Activated T-helper 9 cell treated with anti-CD3 and anti-CD28 coated beads, Interleukin-2, amount 50 U/mL, for 16 hours (primary cell): ENCODE data around the gene BTF3L4.
"Not testable (repeated sequence)": the region's sequence is repeated elsewhere in the genome, so short reads cannot be mapped to it uniquely, and the experiment has no call there.

Experiments used
- DNase-seq: peaks from one replicate; pipeline ENCODE4 v3.0.0-alpha.2; 2020; ENCODE audit warnings: low read depth

BTF3L4 gene

DNA sequence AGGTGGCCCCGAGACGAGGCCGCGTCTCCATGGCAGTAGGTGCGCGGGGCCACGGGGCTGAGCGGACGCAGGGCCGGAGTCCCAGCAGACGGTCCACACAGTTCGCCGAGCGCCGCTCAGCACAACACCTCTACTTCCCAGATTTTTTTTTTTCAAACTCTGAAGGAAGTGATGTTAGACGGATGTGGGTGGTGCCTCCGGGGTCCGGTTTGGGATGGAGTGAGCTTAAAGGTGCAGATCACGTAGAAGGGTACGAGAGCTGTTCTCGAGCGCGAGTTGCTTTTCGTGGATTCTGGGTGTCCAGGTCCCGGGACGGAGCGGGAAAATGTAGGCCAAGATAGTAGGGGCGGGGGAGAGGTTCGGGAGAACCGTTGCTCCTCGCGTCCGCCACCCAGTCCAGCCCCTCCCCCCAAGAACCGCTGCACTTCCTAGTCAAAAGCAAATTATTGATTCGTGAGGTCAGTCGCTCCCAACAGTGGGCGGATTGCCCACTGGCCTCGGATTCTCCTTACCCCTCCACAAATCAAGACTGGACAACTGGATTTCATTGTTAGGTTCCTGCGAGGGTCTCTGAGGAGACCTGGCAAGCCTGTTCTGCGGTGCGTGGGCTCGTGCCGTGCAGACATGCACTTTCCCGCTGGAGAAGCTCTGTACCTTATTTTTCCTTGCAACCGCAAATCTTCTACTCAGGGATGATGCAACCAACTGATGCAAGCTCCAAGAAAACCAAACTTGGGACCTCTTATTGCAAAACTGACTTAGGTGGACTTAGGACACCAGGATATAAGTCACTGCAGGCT lies 829 bp upstream of the BTF3L4 start, which contains the start of gene TXNDC12:
TSS of gene TXNDC12 (minus strand) at position 126 of the 800 bp plus-strand sequence. CDS start at position 31, 95 bp downstream.
- DNase-seq = peak; percentile 51

DNA sequence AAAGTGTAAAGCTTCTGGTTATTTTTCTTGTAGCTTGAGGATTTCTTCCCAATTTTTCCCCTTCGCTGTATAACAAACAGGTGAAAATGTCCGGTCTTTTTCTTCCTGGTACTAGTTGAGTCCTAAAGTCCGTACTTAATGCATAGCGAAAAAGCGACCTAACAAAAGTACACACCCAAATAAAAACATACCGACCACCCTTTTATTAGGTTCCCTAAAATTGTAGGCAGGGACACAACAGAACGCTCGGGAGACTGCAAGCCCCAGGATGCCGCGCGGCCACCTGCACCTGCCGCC lies 281 bp upstream of the BTF3L4 start:
- no peak for DNase-seq

DNA sequence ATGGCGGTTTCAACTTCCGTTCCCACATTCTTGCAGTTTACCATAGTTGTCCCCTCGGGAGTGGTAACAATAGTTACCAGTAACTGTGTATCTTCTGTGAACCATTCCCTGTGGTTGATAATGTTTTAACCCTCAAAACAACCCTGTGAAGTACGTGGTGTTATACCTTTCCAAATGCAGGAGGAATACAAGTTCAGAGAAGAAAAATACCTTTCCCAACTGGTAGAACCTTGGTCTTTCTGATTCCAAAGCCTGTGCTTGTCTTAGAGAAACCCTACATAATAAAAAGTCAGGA lies 789 bp downstream of the BTF3L4 start:
- no peak for DNase-seq

DNA sequence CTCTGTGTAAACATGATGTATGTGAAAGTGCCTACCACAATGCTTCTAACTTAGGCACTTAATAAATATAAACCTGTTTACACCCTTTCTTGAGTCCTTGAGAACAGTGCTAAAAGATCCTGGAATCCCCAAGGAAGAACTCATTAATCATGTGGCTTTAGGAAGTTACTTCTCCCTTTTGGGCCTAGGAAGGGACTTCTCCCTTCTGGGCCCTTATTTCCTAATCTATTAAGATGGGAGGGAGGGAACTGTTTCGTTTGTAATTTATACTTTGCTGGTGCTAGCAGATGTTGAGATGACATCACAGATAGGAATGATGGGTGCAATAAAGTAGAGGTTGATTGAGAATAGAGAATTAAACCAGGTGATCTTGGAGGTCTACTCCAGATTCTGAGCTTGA lies 1.2 kb downstream of the BTF3L4 start:
- no peak for DNase-seq

- no peak for DNase-seq
Measured at GRCh38 chr1:52057876-52058415, 1.9 kb downstream of the BTF3L4 start.

DNA sequence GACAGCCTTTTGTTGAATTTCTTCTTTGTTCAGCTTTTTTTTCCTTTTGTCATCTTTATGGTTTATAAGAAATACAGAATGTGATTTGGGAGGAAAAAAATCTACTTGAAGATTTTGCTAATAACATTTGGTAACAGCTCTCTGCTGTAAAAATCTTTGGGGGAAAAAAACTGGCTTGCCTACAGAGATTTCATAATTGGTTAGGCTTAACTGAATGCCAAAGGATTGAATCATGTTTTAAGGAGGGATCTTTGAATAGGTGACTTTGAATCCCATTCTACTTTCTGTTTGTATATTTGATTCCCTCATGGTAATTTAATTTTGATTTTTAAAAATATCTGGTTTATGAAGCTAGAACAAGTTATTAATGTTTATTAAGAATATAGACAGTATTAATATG lies 3.2 kb downstream of the BTF3L4 start:
- no peak for DNase-seq

- DNase-seq = no peak
Measured at GRCh38 chr1:52059888-52060287, 3.8 kb downstream of the BTF3L4 start.

DNA sequence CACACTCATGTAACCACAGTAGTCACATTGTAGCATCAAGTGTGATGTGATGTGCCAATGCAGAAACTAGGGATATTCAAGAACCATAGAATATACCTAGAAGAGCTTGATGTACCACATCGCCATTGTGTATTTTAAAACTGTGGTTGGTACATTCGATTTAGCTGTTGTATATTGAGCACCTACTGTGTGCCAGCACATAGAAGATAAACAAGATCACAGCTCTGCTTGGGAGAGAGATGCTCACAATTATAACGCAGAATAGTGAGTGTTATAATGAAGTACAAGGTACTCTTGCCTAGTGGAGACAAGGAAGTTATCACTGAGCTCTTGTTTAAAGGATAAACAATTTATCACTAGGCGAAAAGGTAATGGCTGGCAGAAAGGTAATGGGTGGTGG lies 4.7 kb downstream of the BTF3L4 start:
- DNase-seq = no peak

DNA sequence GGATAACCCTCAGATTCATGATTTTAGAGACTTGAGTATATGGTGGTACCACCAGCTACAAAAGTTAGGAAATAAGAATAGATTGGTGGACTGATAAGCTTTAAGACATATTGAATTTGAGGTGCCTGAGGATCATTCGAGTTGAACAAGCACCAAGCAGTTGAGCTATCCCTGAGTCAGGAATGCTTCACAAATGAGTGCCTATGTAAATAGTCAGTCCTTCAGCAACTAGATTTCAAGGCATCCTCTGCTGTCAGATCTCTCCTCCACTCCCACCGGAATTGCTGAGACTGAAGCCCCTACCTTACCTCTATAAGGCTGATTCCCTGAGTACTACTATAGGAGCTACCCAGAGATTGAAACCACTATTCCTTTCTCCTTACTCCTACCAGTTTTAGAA lies 7.1 kb downstream of the BTF3L4 start:
- DNase-seq = no peak

DNA sequence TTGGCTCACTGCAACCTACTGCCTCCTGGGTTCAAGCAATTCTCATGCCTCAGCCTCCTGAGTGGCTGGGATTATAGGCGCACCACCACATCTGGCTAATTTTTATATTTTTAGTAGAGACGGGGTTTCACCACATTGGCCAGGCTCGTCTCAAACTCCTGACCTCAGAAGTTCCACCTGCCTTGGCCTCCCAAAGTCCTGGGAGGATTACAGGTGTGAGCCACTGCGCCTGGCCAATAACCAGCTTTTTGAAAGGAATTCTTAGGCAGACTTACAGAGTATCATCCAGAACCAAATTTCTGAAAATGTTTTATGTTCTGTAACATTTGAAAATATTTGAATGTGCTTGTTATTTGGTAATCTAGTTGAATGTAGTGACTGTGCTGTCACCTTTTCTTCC lies 14.6 kb downstream of the BTF3L4 start:
- DNase-seq = no peak

- DNase-seq = no peak
Measured at GRCh38 chr1:52072291-52072690, 16.2 kb downstream of the BTF3L4 start.

- DNase-seq = not testable (repeated sequence)
Measured at GRCh38 chr1:52077277-52077676, 21.2 kb downstream of the BTF3L4 start.

GRCh38 chr1:52080014-52080415 lies 23.9 kb downstream of the BTF3L4 start:
- no peak for DNase-seq

GRCh38 chr1:52087892-52088291 lies 31.8 kb downstream of the BTF3L4 start:
- DNase-seq = not testable (repeated sequence)

GRCh38 chr1:52094300-52094699 lies 38.2 kb downstream of the BTF3L4 start:
- not testable (repeated sequence) for DNase-seq

- no peak for DNase-seq
Measured at GRCh38 chr1:52096216-52096615, 40.1 kb downstream of the BTF3L4 start.

- DNase-seq = no peak
Measured at GRCh38 chr1:52098139-52098871, 42.2 kb downstream of the BTF3L4 start.

GRCh38 chr1:52102336-52103013 lies 46.4 kb downstream of the BTF3L4 start:
- DNase-seq = no peak

- no peak for DNase-seq
Measured at GRCh38 chr1:52111492-52111891, 55.4 kb downstream of the BTF3L4 start.

- no peak for DNase-seq
Measured at GRCh38 chr1:52112489-52112888, 56.4 kb downstream of the BTF3L4 start.

- DNase-seq = no peak
Measured at GRCh38 chr1:52119301-52120079, 63.4 kb downstream of the BTF3L4 start.

- no peak for DNase-seq
Measured at GRCh38 chr1:52122384-52122783, 66.3 kb downstream of the BTF3L4 start.
